CD4-positive, alpha-beta T cell (primary cell): ENCODE data around the gene DTX1. TPM values are rescaled to one million over a fixed set of nuclear protein-coding genes. Genes with fewer than 3 reads are reported as not detected.

ENCODE experiments used
- ATAC-seq: fragments of 200-7000 bp; cut with Tn5 transposase; one replicate; pipeline ENCODE4 v1.10.0; 2022; ENCODE audit warnings: mild to moderate bottlenecking; ENCODE audit not compliant: poor library complexity
- CTCF ChIA-PET: fragments of 350-600 bp; sonication (Branson Sonifier 250); formaldehyde crosslinking; loops from one replicate; lab custom pipeline; 2021; ENCODE audit warnings: antibody characterized with exemption, inconsistent platforms; lab: Charles Lee
- POLR2A ChIA-PET: fragments of 350-600 bp; sonication (Branson Sonifier 250); formaldehyde crosslinking; loops from one replicate; lab custom pipeline; 2021; ENCODE audit warnings: antibody characterized with exemption, inconsistent platforms; lab: Charles Lee
- DNase-seq, 14 experiments: peaks; one replicate each; pipeline ENCODE4 v3.0.0-alpha.2; 2013 to 2020; ENCODE audit warnings: mixed read lengths in 2 of 14
- H3K27ac ChIP-seq, 2 donors: one replicate each; pipeline versions ENCODE4 v1.5.1 to v1.7.0; 2013; ENCODE audit warnings: low read length in 2 of 2, low read depth in 1 of 2, mild to moderate bottlenecking in 1 of 2
- H3K27me3 ChIP-seq, 2 experiments: 1 replicate in 1 of 2; 2 replicates in 1 of 2; pipeline versions ENCODE4 v1.6.1 to v1.7.0; 2013; ENCODE audit warnings: low read length in 2 of 2, control low read depth in 1 of 2, mild to moderate bottlenecking in 1 of 2, moderate library complexity in 1 of 2; ENCODE audit not compliant: insufficient read depth in 2 of 2, control insufficient read depth in 1 of 2
- H3K36me3 ChIP-seq: one replicate; pipeline ENCODE4 v1.6.1; 2013; ENCODE audit warnings: low read length, control low read depth; ENCODE audit not compliant: insufficient read depth
- H3K4me1 ChIP-seq: one replicate; pipeline ENCODE4 v1.6.1; 2013; ENCODE audit warnings: low read length, control low read depth; ENCODE audit not compliant: insufficient read depth
- H3K4me3 ChIP-seq: one replicate; pipeline ENCODE4 v1.5.1; 2013; ENCODE audit warnings: mild to moderate bottlenecking, low read length, moderate library complexity
- H3K9me3 ChIP-seq, 2 experiments: 1 replicate in 1 of 2; 2 replicates in 1 of 2; pipeline versions ENCODE4 v1.6.1 to v1.7.0; 2013; ENCODE audit warnings: low read length in 2 of 2, mild to moderate bottlenecking in 2 of 2, control low read depth in 1 of 2, moderate library complexity in 1 of 2; ENCODE audit not compliant: control insufficient read depth in 1 of 2, insufficient read depth in 1 of 2
- H3K27ac Mint-ChIP-seq: one replicate; pipeline ENCODE4 v1.8.0; 2020; ENCODE audit warnings: mixed read lengths
- H3K27me3 Mint-ChIP-seq: one replicate; pipeline ENCODE4 v1.8.0; 2021; ENCODE audit warnings: mixed read lengths
- H3K36me3 Mint-ChIP-seq: one replicate; pipeline ENCODE4 v1.8.0; 2021; ENCODE audit warnings: low read depth, mixed read lengths
- H3K4me1 Mint-ChIP-seq: one replicate; pipeline ENCODE4 v1.8.0; 2021; ENCODE audit warnings: low read depth, mixed read lengths
- H3K4me3 Mint-ChIP-seq: one replicate; pipeline ENCODE4 v1.8.0; 2020; ENCODE audit warnings: mild to moderate bottlenecking, mixed read lengths
- H3K9me3 Mint-ChIP-seq: one replicate; pipeline ENCODE4 v1.8.0; 2020; ENCODE audit warnings: mixed read lengths
- intact Hi-C, 2 experiments: fragments of 100-400 bp; cut with DNase I in 1 of 2; cut with micrococcal nuclease in 1 of 2; formaldehyde crosslinking; loops; one replicate each; pipeline versions ENCODE4 v1.15.1 to v1.9.0; 2023 to 2025; cut with DNase I, micrococcal nuclease
- total RNA-seq, 174 experiments: library from RNA in 2 of 174; stranded (reverse) in 2 of 174; gene quantifications; one replicate each; pipeline ENCODE4 v1.2.3 and lab custom pipeline; 2021 to 2026
- TF ChIP-seq, protein P1 (sequence below): fragments of 200-600 bp; IDR thresholded peaks from one replicate; pipeline ENCODE4 v1.8.0; 2022; ENCODE audit warnings: antibody characterized with exemption, mild to moderate bottlenecking

Gene DTX1
- total RNA-seq, 2 experiments from 2014 or later: 14.0 to 14.2 TPM

DNA sequence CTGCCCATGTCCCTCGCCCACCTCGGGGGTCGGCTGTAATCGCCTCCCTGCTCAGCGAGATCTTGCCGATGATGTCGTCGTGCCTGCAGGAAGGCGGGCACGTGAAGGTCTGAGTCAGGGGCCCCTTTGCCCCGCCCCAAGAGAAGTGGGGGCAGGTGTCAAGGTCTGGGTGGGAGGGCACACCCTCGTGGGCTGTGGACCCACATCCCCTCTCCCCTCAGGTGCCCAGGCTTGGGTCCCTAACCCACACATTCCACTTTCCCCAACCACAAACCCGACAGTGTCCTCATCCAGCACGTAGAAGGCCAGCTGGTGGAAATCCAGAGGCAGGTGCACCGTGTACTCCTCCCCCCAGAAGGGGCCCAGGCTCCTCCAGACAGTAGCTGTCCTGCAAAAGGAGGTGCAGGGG is 71.3 kb downstream of the DTX1 start:
- Mint-ChIP-seq H3K4me1 (peaks cover 5% of the 10 kb centered on the region), H3K36me3 (no peaks in the 10 kb centered on the region), H3K27me3 (no peaks in the 10 kb centered on the region), H3K9me3 (no peaks in the 10 kb centered on the region), H3K4me3 (no peak overlapping the region), H3K27ac (no peak overlapping the region)
- no peaks in the 10 kb centered on the region for H3K27me3 ChIP-seq
- H3K27ac ChIP-seq: no peak overlapping the region
- POLR2A ChIA-PET: no interaction called here
- ATAC-seq (no peak), DNase-seq (no peak)
- H3K4me3 ChIP-seq: no peak overlapping the region
- no peaks in the 10 kb centered on the region for H3K9me3 ChIP-seq
- CTCF ChIA-PET: no interaction called here
- intact Hi-C loops: no loop called here
- TF ChIP-seq, protein P1, sequence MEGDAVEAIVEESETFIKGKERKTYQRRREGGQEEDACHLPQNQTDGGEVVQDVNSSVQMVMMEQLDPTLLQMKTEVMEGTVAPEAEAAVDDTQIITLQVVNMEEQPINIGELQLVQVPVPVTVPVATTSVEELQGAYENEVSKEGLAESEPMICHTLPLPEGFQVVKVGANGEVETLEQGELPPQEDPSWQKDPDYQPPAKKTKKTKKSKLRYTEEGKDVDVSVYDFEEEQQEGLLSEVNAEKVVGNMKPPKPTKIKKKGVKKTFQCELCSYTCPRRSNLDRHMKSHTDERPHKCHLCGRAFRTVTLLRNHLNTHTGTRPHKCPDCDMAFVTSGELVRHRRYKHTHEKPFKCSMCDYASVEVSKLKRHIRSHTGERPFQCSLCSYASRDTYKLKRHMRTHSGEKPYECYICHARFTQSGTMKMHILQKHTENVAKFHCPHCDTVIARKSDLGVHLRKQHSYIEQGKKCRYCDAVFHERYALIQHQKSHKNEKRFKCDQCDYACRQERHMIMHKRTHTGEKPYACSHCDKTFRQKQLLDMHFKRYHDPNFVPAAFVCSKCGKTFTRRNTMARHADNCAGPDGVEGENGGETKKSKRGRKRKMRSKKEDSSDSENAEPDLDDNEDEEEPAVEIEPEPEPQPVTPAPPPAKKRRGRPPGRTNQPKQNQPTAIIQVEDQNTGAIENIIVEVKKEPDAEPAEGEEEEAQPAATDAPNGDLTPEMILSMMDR: no peak
- H3K4me1 ChIP-seq: peaks cover 4% of the 10 kb centered on the region
- H3K36me3 ChIP-seq: no peaks in the 10 kb centered on the region

DNA sequence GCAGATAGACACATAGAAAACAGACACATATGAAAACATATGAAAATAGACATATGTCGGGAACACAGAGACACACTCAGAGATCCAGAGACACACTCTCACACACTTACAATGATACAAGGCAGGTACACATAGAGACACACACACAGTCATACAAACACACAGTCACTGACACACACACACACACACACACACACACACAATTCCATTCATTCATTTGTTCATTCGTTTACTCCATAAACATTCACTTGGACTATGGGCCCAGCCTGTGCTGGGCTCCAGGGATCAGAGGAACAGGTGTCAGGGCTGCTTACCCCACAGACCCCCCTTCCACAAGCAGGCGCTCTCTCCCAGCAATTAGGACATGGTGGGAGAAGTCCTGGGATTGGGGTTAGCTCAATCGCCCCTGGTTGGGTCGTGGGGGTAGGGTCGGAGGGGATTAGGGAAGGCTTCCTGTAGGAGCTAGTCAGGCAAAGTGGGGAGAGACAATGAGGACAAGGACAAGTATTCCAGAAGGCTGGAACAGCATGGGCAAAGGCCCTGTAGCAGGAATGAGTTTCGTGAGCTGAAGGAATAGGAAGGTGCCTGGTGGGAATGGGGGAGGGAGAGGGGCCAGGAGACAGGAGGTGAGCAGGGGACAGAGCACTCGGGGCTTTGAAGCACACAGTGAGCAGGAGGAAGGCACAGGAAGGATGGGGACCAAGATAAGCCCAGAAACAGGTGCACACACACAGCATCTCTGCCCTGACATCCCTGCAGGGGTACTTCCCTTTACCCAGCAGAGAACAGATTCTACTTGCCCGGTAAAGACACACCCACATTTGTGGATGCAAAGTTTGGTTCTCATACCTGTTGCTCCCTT is 72.5 kb downstream of the DTX1 start:
- DNase-seq: no peak
- H3K36me3 Mint-ChIP-seq: no peaks in the 10 kb centered on the region
- Histone ChIP-seq H3K9me3 (no peaks in the 10 kb centered on the region), H3K4me1 (peaks cover 4% of the 10 kb centered on the region), H3K27ac (no peak overlapping the region), H3K36me3 (no peaks in the 10 kb centered on the region), H3K27me3 (no peaks in the 10 kb centered on the region), H3K4me3 (no peak overlapping the region)
- peak; percentile 34 for ATAC-seq
- H3K9me3 Mint-ChIP-seq: no peaks in the 10 kb centered on the region
- no peak overlapping the region for H3K27ac Mint-ChIP-seq
- TF ChIP-seq, protein P1: no peak
- CTCF ChIA-PET: no interaction called here
- no peak overlapping the region for H3K4me3 Mint-ChIP-seq
- H3K4me1 Mint-ChIP-seq: peaks cover 5% of the 10 kb centered on the region
- intact Hi-C loops: no loop called here
- POLR2A ChIA-PET: no interaction called here
- no peaks in the 10 kb centered on the region for H3K27me3 Mint-ChIP-seq

DNA sequence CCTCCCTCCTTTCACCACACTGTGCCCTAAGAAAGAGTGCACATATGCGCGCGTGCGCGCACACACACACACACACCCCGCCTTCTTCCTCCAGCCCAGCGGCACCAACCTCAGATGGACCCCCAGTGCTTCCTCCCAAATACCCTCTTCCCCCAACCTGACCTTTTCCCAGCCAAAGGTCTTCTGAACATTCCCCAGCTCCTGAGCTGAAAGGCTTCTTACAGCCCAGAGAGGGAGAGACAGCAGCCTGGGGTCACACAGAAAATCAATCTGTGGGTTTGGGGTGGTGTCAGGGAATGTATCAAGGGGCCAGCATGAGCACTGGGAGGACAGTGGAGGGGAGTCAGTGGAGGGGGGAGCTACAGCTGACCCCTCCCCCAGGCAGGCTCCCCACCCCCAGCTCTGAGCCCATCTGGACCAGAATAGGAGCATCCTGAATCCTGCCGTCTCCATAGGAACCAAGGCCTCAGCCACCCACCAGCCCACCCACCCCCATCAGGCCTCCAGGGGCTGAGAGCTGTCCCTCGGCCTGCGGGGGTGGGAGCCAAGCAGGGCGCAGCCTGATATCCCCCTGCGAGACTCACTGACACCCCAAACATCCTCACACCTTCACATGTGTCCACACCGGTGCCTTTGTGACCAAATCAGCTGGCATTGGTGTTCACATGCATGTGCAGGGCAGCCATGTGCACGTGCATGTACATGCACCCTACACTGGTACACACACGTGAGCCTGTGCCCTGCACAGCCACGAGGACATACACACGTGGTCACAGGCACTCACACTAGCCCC is 73.3 kb downstream of the DTX1 start:
- Histone ChIP-seq H3K4me3 (no peak overlapping the region), H3K27me3 (no peaks in the 10 kb centered on the region), H3K27ac (no peak overlapping the region), H3K9me3 (no peaks in the 10 kb centered on the region), H3K36me3 (no peaks in the 10 kb centered on the region), H3K4me1 (peaks cover 9% of the 10 kb centered on the region)
- ATAC-seq (no peak), DNase-seq (no peak)
- no peak overlapping the region for H3K4me3 Mint-ChIP-seq
- ChIA-PET CTCF (no interaction called here), POLR2A (no interaction called here)
- peaks cover 5% of the 10 kb centered on the region for H3K4me1 Mint-ChIP-seq
- intact Hi-C loops: no loop called here
- H3K36me3 Mint-ChIP-seq: no peaks in the 10 kb centered on the region
- TF ChIP-seq, protein P1: no peak
- H3K27ac Mint-ChIP-seq: no peak overlapping the region
- no peaks in the 10 kb centered on the region for H3K9me3 Mint-ChIP-seq
- no peaks in the 10 kb centered on the region for H3K27me3 Mint-ChIP-seq
